OCI-LY7 (cell line): ENCODE measurements around the gene DNAI2. TPM values are rescaled to one million over a fixed set of nuclear protein-coding genes. Genes with fewer than 3 reads are reported as not detected.

Experiments used
- BruUV-seq: library from RNA; stranded (reverse); fragments of 400-500 nt; replicated peaks from 2 replicates; lab custom pipeline; 2021; lab: Mats Ljungman, UMichigan
- CTCF ChIA-PET: fragments of 300-600 bp; sonication (Branson Sonifier 250); formaldehyde crosslinking; loops from one replicate; lab custom pipeline; 2022; ENCODE audit warnings: antibody characterized with exemption; ENCODE audit not compliant: unreplicated experiment; lab: Charles Lee
- POLR2A ChIA-PET: fragments of 300-600 bp; sonication (Branson Sonifier 250); formaldehyde crosslinking; loops from one replicate; lab custom pipeline; 2022; ENCODE audit warnings: antibody characterized with exemption; lab: Charles Lee
- DNase-seq: peaks from one replicate; pipeline ENCODE4 v3.0.0-alpha.2; 2015; ENCODE audit warnings: low spot score
- H2AFZ ChIP-seq: fragments of 200-600 bp; sonication (generic), shearing (Covaris generic); 2 replicates; pipeline ENCODE4 v1.6.1; 2014; ENCODE audit warnings: mild to moderate bottlenecking, antibody characterized with exemption, low read length, moderate library complexity
- H3K27ac ChIP-seq: fragments of 200-600 bp; sonication (generic); 2 replicates; pipeline ENCODE4 v1.5.1; 2014; ENCODE audit warnings: mixed run types, low read depth, mild to moderate bottlenecking, moderate library complexity, low read length, inconsistent platforms; ENCODE audit not compliant: poor library complexity, severe bottlenecking
- H3K36me3 ChIP-seq: fragments of 200-600 bp; sonication (generic); 2 replicates; pipeline ENCODE4 v1.6.1; 2014; ENCODE audit warnings: mild to moderate bottlenecking, antibody characterized with exemption, low read length, moderate library complexity, mixed read lengths; ENCODE audit not compliant: insufficient read depth
- H3K4me1 ChIP-seq: fragments of 200-600 bp; sonication (generic); 2 replicates; pipeline ENCODE4 v1.5.1; 2014; ENCODE audit warnings: mild to moderate bottlenecking, low read length; ENCODE audit not compliant: insufficient read depth, poor library complexity, severe bottlenecking
- H3K4me2 ChIP-seq: fragments of 200-600 bp; sonication (generic); 2 replicates; pipeline ENCODE4 v1.6.1; 2014; ENCODE audit warnings: mild to moderate bottlenecking, low read length
- H3K4me3 ChIP-seq: fragments of 200-600 bp; sonication (generic); 2 replicates; pipeline ENCODE4 v1.5.1; 2014; ENCODE audit warnings: mild to moderate bottlenecking, low read depth, low read length; ENCODE audit not compliant: poor library complexity, severe bottlenecking
- H3K79me2 ChIP-seq: fragments of 200-600 bp; sonication (generic); 2 replicates; pipeline ENCODE4 v1.6.1; 2016; ENCODE audit warnings: low read depth, mild to moderate bottlenecking, low read length, moderate library complexity, mixed read lengths; ENCODE audit not compliant: insufficient read depth
- H3K9me2 ChIP-seq: fragments of 200-600 bp; sonication (generic); 2 replicates; pipeline ENCODE4 v1.6.1; 2016; ENCODE audit warnings: mild to moderate bottlenecking, low read length, mixed read lengths; ENCODE audit not compliant: insufficient read depth
- H3K9me3 ChIP-seq: fragments of 200-600 bp; sonication (generic); 2 replicates; pipeline ENCODE4 v1.6.1; 2014; ENCODE audit warnings: mild to moderate bottlenecking, mixed run types, low read length, mixed read lengths
- H4K20me1 ChIP-seq: fragments of 200-600 bp; sonication (generic); 2 replicates; pipeline ENCODE4 v1.6.1; 2014; ENCODE audit warnings: mild to moderate bottlenecking, antibody characterized with exemption, low read length, moderate library complexity, mixed read lengths; ENCODE audit not compliant: insufficient read depth
- EZH2phosphoT487 ChIP-seq: fragments of 200-600 bp; sonication (generic); IDR thresholded peaks from 2 replicates; pipeline ENCODE4 v1.6.1; 2018; ENCODE audit warnings: low read depth, borderline replicate concordance, mild to moderate bottlenecking, mixed run types, antibody characterized with exemption, low read length, moderate library complexity, mixed read lengths
- intact Hi-C: fragments of 100-400 bp; cut with micrococcal nuclease; formaldehyde crosslinking; loops from one replicate; pipeline ENCODE4 v1.10.0; 2022; ENCODE audit not compliant: unreplicated experiment
- total RNA-seq, 2 experiments: library from RNA; depleted of rRNA in 1 of 2; stranded (reverse); fragments of >200 nt in 1 of 2; shearing (Covaris generic) in 1 of 2; gene quantifications; 2 replicates each; pipeline ENCODE4 v1.2.3, GENCODE V29; 2014 to 2022
- TF ChIP-seq, protein P1 (sequence below): fragments of 200-600 bp; sonication (generic); conservative IDR thresholded peaks from 2 replicates; pipeline ENCODE4 v1.5.1; 2014; ENCODE audit warnings: mild to moderate bottlenecking, antibody characterized with exemption, low read length, moderate library complexity, mixed read lengths

DNAI2 gene
- total RNA-seq, 2 experiments from 2014 or later = not detected

DNA sequence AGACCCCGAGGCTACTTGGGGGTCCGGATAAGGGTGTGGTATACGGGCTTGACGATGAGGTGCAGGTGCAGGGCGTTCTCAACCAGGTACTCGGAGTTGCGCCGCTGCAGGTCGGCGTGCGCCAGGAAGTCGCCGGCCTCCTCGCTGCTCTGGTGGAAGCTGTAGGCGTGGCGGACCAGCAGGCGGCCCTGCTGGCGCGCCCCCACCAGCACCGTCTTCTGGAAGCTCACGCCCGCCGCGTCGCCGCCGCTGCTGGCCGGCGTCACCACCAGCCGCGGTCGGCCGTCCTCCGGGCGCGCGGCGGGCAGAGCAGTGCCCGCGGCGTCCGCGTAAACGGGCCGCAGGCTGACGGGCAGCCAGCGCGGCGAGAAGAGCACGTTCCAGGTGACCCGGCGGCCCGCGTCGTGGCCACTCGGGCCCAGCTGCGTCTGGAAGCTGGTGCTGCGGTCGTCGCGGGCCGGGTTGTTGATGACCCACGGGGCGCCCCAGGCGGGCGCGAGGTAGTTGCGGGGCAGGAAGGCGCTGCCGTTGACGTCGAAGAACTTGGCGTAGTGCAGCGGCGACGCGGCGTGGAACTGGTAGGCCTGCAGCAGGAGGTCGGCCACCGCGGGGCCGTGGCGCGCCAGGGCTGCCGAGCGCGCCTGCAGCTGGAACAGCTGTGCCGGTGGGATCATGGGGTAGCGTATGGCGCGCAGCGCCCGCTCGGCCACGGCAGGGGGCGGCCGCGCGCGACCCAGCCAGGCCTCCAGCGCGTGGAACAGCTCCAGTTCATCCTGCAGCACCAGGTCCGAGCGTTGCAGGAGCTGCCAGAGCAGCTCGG lies 82.8 kb downstream of the DNAI2 start:
- no TSS peak for BruUV-seq
- Histone ChIP-seq H3K9me2 (no peaks in the 10 kb centered on the region), H3K4me1 (no peaks in the 10 kb centered on the region), H3K36me3 (no peaks in the 10 kb centered on the region), H4K20me1 (no peaks in the 10 kb centered on the region), H3K27ac (no peak overlapping the region), H3K9me3 (no peaks in the 10 kb centered on the region), H2AFZ (no peak overlapping the region), H3K4me2 (no peak overlapping the region), H3K4me3 (no peak overlapping the region), H3K79me2 (no peaks in the 10 kb centered on the region)
- TF ChIP-seq, protein P1, sequence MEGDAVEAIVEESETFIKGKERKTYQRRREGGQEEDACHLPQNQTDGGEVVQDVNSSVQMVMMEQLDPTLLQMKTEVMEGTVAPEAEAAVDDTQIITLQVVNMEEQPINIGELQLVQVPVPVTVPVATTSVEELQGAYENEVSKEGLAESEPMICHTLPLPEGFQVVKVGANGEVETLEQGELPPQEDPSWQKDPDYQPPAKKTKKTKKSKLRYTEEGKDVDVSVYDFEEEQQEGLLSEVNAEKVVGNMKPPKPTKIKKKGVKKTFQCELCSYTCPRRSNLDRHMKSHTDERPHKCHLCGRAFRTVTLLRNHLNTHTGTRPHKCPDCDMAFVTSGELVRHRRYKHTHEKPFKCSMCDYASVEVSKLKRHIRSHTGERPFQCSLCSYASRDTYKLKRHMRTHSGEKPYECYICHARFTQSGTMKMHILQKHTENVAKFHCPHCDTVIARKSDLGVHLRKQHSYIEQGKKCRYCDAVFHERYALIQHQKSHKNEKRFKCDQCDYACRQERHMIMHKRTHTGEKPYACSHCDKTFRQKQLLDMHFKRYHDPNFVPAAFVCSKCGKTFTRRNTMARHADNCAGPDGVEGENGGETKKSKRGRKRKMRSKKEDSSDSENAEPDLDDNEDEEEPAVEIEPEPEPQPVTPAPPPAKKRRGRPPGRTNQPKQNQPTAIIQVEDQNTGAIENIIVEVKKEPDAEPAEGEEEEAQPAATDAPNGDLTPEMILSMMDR = no peak
- no peak for TF ChIP-seq EZH2phosphoT487
- intact Hi-C loops = no loop called here
- no peak for DNase-seq
- ChIA-PET POLR2A (no interaction called here), CTCF (no interaction called here)

DNA sequence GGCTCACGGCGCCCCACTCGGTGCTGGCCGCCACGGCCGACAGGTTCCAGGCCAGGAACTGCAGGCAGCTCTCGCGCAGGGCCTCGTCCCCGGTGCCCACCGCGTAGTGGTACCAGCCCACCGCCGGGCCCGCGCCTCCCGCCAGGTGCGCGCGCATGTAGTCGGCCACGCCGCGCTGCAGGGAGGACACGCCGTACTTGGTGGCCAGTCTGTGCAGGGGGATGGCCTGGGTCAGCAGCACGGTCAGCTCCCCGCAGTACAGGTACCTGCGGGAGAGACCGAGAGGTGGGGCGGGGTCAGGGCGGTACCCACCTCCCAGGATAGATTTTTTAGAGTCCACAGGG lies 83.4 kb downstream of the DNAI2 start:
- Histone ChIP-seq H3K4me1 (no peaks in the 10 kb centered on the region), H3K4me3 (no peak overlapping the region), H3K4me2 (no peak overlapping the region), H2AFZ (no peak overlapping the region), H3K9me2 (no peaks in the 10 kb centered on the region), H3K36me3 (no peaks in the 10 kb centered on the region), H3K9me3 (no peaks in the 10 kb centered on the region), H4K20me1 (no peaks in the 10 kb centered on the region), H3K79me2 (no peaks in the 10 kb centered on the region), H3K27ac (no peak overlapping the region)
- BruUV-seq = no TSS peak
- no peak for TF ChIP-seq EZH2phosphoT487
- TF ChIP-seq, protein P1 = no peak
- ChIA-PET POLR2A (no interaction called here), CTCF (no interaction called here)
- DNase-seq = no peak
- intact Hi-C loops = no loop called here

DNA sequence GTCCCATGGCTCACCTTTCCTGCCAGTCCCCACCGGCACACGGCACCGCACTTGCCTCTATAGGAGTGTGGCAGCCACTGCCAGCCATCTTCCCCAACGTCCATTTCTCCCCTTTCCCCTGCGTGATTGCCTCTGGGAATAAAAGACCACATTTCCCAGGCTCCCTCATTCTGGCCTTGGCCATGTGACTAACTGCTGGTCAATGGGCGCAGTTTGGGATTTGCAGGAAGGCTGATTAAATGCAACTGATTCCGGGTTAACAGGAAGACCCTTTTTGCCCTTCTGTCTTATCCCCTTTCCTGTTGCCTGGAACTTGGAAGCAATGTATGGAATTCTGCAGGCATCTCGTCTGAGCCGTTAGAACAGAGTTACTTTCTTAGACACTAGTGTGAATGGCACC lies 84.7 kb downstream of the DNAI2 start:
- Histone ChIP-seq H3K4me2 (no peak overlapping the region), H3K9me3 (no peaks in the 10 kb centered on the region), H3K4me1 (no peaks in the 10 kb centered on the region), H3K4me3 (no peak overlapping the region), H3K79me2 (no peaks in the 10 kb centered on the region), H4K20me1 (no peaks in the 10 kb centered on the region), H3K36me3 (no peaks in the 10 kb centered on the region), H2AFZ (no peak overlapping the region), H3K9me2 (no peaks in the 10 kb centered on the region), H3K27ac (no peak overlapping the region)
- BruUV-seq = no TSS peak
- intact Hi-C loops = no loop called here
- CTCF ChIA-PET = no interaction called here
- POLR2A ChIA-PET = no interaction called here
- no peak for DNase-seq
- TF ChIP-seq, protein P1 = no peak
- no peak for TF ChIP-seq EZH2phosphoT487
